Right lobe of liver (tissue), 4 donors: ENCODE results near the gene BRD3.

Experiments
- POLR2A ChIP-seq: fragments of 450-650 bp; IDR thresholded peaks from one replicate; pipeline ENCODE4 v1.6.1; 2017; ENCODE audit warnings: antibody characterized with exemption, mild to moderate bottlenecking
- TF ChIP-seq, protein P1 (sequence below), 4 donors: fragments of 200-600 bp in 3 of 4; fragments of 450-650 bp in 1 of 4; IDR thresholded peaks; one replicate each; pipeline versions ENCODE4 v1.5.1 to v1.8.0; 2016 to 2022; ENCODE audit warnings: antibody characterized with exemption in 4 of 4, mild to moderate bottlenecking in 2 of 4
- donor health status: DM: no; HTN: no; CAD: no.
- donor health status: DM: no; HTN: no; CAD: no.
- donor health status: DM: no; HTN: yes; CAD: no.

DNA sequence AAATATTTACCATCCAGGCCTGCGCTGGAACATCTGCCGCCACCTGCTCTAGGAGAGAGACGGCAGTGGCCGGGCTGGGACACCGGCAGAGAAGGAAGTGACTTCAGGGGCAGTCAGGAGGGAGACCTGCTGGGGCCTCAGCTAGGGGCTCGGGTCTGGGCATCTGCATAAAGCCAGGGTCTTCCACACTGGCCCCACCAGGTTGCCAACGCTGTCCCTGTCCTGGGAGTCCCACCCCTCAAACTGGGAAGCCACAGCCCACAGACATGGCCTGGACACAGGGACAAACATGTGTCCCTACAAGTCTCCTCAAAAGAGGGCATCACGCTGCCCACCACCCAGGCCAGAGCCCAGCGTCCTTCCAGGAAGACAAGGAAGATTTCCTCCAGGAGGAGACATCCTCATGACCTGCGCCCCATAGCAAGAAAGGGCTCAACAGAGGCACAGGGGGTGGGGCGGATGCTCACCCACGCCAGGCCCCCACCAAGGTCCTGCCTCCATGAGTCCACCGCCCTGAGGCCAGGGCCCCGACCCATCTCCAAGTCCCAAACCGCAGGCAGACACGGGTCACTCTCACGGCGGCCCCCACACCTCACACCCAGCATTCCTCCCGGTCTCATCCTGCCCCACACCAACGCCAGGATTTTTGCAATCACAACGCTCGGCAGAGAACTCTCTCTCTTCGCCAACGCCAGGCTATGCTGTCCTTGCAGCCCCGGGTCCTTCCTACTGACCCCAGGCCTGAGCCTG is 84.7 kb downstream of the BRD3 start:
- TF ChIP-seq, protein P1, sequence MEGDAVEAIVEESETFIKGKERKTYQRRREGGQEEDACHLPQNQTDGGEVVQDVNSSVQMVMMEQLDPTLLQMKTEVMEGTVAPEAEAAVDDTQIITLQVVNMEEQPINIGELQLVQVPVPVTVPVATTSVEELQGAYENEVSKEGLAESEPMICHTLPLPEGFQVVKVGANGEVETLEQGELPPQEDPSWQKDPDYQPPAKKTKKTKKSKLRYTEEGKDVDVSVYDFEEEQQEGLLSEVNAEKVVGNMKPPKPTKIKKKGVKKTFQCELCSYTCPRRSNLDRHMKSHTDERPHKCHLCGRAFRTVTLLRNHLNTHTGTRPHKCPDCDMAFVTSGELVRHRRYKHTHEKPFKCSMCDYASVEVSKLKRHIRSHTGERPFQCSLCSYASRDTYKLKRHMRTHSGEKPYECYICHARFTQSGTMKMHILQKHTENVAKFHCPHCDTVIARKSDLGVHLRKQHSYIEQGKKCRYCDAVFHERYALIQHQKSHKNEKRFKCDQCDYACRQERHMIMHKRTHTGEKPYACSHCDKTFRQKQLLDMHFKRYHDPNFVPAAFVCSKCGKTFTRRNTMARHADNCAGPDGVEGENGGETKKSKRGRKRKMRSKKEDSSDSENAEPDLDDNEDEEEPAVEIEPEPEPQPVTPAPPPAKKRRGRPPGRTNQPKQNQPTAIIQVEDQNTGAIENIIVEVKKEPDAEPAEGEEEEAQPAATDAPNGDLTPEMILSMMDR (IDR thresholded peaks at IDR 0.05) = no peak
- no peak for TF ChIP-seq POLR2A
